Activated T-cell treated with anti-CD3 and anti-CD28 coated beads for 4 hours (primary cell): ENCODE data around the gene SERPINA12.

Experiments
- DNase-seq: peaks from one replicate; pipeline ENCODE4 v3.0.0-alpha.2; 2020

The SERPINA12 gene, protein sequence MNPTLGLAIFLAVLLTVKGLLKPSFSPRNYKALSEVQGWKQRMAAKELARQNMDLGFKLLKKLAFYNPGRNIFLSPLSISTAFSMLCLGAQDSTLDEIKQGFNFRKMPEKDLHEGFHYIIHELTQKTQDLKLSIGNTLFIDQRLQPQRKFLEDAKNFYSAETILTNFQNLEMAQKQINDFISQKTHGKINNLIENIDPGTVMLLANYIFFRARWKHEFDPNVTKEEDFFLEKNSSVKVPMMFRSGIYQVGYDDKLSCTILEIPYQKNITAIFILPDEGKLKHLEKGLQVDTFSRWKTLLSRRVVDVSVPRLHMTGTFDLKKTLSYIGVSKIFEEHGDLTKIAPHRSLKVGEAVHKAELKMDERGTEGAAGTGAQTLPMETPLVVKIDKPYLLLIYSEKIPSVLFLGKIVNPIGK

DNA sequence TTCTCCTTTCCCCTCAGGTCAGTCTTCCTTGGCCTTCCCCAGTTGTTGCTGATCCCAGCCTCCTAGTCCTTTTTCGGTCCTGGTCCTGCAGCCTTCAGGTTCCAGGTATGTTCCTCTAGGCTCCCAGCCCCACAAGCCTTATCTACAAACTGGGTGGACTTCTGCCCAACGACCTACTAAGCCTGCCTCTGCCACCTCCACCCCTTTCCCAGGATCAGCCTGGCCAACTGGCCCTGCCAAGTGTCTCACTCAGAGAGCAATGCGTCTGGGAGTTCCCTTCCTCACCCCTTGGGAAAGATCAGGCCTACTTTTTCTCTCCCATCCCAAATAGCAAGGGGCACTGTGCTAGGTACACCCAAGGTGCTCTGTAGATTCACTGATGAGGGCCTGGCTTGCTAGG lies at the start of gene SERPINA12:
SERPINA12 (minus strand) TSS at position 114 of the 400 bp plus-strand sequence. CDS start 11,072 bp downstream, outside the sequence.
- DNase-seq: no peak

GRCh38 chr14:94558842-94559241 lies 49.6 kb upstream of the SERPINA12 start:
- DNase-seq: no peak

GRCh38 chr14:94557327-94557726 lies 48.1 kb upstream of the SERPINA12 start:
- no peak for DNase-seq

DNA sequence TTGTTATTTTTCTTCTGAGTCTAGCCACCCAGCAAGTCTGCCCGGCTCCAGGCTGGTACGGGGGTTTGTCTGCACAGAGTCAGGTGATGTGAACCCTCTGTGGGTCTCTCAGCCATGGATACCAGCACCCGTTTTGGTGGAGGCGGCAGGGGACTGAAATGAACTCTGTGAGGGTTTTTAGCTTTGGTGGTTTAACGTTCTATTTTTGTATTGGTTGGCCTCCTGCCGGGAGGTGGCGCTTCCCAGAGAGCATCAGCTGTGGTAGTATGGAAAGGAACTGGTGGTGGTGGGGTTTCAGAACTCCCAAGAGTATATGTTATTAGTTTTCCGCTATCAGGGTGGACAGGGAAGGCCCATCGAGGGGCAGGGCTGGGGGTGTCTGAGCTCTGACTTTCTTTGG lies 46.7 kb upstream of the SERPINA12 start:
- no peak for DNase-seq

- no peak for DNase-seq
Observed at GRCh38 chr14:94550041-94550440, 40.8 kb upstream of the SERPINA12 start.

GRCh38 chr14:94548999-94549985 lies 40.0 kb upstream of the SERPINA12 start:
- DNase-seq: peak; percentile 31

DNA sequence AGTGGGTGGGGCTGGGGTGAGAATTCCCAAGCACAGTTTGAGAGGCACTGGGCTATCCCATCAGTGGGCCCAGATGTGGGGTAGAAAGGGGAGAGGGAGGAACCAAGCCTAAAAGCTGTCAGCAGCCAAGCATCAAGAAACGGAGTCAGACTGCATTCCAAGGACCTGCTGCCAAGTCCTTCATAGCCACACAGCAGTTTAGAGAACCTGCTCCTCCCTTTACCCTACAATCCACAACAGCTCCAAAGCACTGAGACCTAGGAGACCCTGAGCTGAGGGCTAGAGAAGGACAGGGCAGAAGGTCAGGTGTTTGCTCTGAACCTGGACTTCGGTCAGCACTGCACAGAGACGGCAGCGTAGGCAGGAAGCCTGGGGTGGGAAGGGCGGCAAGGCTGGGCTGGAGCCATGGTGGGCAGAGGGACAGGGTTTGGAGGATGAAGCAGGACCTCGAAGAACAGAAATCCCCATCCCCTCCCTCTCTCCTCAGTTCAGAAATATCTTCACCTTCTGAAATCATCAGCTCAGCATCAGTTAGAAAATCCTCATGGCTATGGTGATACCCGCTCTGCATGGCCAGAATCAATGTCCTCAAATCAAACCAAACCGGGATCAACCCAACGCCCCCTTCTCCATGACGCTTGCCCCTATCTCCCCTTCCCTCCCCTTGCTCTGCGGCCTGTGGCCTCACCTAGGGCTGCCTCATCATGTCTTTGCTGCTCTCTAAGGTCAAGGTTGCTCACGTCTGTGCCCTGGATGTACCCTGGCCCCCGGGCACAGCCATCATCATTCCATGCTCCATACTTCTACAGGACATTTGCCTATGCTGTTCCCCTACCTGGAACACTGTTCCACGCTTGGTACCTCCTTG lies 39.1 kb upstream of the SERPINA12 start:
- no peak for DNase-seq

GRCh38 chr14:94547726-94548125 lies 38.5 kb upstream of the SERPINA12 start:
- DNase-seq: no peak

- no peak for DNase-seq
Observed at GRCh38 chr14:94547151-94547680, 37.9 kb upstream of the SERPINA12 start.

- DNase-seq: no peak
Observed at GRCh38 chr14:94545131-94545841, 36.0 kb upstream of the SERPINA12 start.

- DNase-seq: no peak
Observed at GRCh38 chr14:94544726-94545125, 35.5 kb upstream of the SERPINA12 start.

DNA sequence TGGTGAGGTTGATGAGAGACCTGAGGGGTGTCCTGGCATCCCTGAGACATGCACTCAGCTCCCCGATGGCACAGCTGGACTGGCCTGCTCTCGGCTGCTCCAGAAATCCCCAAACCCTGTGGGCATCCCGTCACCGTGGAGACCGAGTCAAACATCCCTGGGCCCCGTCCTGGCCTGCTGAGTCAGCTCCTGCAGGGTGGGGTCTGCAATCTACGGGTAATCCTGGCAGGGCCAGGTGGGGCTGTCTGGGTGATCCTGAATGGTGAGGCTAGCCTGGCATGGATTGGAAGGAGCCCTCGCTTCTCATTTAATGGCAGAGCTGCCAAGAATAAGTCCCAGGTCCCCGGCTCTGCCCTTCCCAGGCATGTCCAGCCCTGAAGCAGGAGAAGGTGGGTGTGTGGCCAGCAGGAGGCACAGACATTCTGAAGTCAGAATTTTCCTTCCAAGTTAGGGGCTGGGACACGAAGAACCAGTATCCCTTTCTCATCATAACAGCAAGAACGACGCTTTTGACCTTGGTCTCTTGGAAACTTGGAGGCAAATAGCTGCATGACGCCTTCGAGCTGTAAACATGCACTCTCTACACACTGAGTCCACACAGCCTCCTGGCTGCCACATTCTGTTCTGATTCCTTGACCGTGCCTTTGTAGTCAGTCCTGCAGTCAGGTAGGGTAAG lies 34.3 kb upstream of the SERPINA12 start:
- no peak for DNase-seq

DNA sequence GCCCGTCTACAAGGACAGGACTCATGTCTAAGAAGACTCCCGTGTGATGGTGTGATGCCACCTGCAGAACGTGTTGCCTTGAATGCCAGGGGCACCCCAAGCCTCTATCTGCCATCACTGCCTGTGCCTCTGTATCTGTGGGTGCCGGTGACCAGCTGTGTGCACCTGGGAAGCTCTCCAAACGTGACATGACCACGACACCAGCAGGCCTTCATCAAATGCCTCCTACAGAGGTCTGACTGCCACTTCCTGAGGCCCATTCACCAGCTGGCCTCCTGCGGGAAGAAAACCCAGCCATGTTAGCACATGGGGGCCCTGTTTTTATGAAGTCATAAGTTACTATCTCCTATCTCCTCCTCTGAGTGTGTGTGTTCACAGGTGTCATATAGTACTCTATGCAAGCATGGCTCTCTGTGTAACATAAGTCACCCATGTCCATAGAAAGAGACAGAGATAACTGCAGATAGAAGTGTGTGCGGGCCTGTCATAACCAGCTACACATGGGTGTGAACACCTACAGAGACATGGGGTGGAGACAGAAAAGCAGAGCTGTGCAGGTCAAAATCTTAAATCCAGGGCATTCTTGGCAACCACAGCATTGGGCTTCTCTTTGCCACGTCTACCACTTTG lies 33.7 kb upstream of the SERPINA12 start:
- no peak for DNase-seq

GRCh38 chr14:94542111-94542810 lies 33.0 kb upstream of the SERPINA12 start:
- no peak for DNase-seq

GRCh38 chr14:94541234-94541975 lies 32.1 kb upstream of the SERPINA12 start:
- DNase-seq: no peak

DNA sequence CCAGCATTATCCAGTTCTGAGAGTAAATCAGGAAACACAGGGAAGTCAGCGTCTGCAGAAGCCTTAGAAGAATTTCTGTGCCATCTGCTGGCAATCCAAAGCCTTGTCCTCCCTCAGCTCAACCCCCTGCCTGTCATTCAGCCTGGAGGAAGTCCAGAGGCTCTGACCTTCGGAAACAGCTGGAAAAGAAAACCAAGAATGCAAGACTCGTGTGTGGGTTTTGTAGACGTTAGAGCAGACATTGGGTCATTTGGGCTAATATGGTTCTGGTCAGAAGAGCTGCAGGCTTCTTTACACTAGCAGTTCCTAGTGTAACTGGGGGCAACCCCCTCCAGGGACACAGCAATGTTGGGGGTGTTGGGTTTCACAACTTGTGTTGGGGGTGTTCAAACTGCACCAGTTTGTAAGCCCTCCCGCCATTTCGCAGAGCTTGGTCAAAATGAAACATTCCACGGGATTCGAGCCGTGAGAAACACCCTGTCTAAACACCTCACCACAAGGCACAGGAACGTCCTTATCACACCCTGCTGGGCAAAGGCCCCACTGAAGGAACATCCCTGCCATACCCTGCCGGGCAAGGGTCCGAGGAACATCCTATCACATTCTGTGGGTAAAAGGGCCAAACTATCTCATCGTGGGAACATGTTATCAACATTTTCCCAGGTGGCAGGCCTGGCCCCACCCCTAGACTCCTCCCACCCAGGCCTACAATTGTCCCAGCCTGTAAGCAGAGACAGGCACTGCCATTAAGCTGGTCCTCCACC lies 30.9 kb upstream of the SERPINA12 start:
- no peak for DNase-seq

DNA sequence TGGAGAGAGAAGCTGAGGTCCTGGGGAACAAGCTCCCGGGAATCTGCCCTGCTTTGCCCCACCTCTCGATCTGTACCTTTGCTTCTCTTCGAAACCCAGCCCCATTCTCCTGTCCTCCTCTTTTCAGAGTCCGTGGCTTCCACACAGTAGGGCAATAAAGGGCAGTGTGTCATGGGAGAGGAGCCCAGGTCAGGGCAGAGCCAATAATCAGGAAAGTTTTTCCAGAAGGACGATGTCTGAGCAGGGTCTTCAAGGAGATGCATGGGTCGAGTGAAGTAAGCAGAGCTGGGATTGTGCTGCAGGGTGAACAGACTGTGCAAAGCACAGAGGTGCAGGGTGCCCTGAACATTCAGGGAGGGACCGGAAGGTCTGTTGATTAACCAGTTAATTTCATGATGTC lies 29.9 kb upstream of the SERPINA12 start:
- no peak for DNase-seq

GRCh38 chr14:94538070-94538740 lies 28.9 kb upstream of the SERPINA12 start:
- no peak for DNase-seq
